Measurements from ENCODE around the gene GPNMB.

GRCh38 chr7:23242321-23242720 lies 4.3 kb upstream of the GPNMB start:
- TF ChIP-seq CTCF (IDR thresholded peaks at IDR 0.05) = no peak
- no peak for TF ChIP-seq POLR2A (IDR thresholded peaks at IDR 0.05)
- TF ChIP-seq EP300 (IDR thresholded peaks at IDR 0.05) = no peak
